Measurements from ENCODE around the gene NARF. TPM values are rescaled to one million over a fixed set of nuclear protein-coding genes. Genes with fewer than 3 reads are reported as not detected.
"Not testable (repeated sequence)": the region's sequence is repeated elsewhere in the genome, so short reads cannot be mapped to it uniquely, and the experiment has no call there.

Gene NARF
- total RNA-seq, 1 donor from 2014 or later: 110 TPM

DNA sequence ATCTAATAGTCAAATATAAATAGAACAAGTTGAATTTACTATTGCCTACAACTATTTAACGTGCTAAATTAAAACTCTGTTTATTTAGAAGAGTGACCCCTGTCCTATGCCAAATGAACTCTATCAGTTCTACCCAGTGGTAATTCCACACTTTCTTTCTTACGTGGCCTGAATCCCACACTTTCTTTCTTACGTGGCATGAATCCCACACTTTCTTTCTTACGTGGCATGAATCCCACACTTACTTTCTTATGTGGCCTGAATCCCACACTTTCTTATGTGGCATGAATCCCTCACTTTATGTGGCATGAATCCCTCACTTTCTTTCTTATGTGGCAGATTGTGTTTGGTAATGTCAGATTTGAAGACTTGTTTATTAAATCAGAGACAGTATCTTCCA, 67.2 kb downstream of the NARF start:
- intact Hi-C loops (cut with micrococcal nuclease): no loop called here

DNA sequence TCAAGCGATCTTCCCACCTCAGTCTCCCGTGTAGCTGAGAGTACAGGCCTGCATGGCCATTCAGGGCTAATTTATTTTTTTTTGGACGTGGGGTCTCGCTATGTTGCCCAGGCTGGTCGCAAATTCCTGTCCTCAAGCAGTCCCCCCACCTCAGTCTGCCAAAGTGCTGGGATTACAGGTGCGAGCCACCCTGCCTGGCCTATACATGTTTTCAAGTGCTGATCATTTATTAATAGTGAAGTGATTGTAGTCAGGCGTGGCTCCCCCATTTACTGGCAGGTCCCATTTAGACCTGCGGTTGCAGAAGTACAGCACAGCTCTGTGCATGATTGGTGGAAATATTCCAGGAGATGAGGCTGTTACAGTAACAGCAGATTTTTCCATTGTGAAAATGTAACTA, 69.4 kb downstream of the NARF start:
- intact Hi-C loops (cut with micrococcal nuclease): no loop called here

GRCh38 chr17:82528484-82529265, 70.1 kb downstream of the NARF start:
- intact Hi-C loops (cut with micrococcal nuclease): no loop called here

DNA sequence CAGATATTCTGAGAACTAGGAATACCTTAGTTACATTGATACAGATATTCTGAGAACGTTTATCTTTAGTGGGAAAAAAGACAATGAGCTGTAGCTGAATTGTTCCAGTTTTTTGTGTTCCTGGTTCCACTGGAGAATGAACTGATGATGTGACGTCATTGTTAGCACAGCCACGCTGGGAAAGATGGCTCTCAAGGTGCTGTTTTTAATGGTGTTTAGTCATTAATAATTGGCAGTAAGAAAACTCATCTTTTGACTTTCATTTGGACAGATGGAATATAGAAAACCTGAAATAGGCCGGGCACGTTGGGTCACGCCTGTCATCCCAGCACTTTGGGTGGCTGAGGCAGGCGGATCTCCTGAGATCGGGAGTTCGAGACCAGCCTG, 71.4 kb downstream of the NARF start:
- intact Hi-C loops (cut with micrococcal nuclease): no loop called here

GRCh38 chr17:82531431-82531881, 72.9 kb downstream of the NARF start:
- intact Hi-C loops (cut with micrococcal nuclease): no loop called here

- intact Hi-C loops (cut with micrococcal nuclease): no loop called here
These were observed 75.9 kb downstream of the NARF start for GRCh38 chr17:82534401-82534812.

DNA sequence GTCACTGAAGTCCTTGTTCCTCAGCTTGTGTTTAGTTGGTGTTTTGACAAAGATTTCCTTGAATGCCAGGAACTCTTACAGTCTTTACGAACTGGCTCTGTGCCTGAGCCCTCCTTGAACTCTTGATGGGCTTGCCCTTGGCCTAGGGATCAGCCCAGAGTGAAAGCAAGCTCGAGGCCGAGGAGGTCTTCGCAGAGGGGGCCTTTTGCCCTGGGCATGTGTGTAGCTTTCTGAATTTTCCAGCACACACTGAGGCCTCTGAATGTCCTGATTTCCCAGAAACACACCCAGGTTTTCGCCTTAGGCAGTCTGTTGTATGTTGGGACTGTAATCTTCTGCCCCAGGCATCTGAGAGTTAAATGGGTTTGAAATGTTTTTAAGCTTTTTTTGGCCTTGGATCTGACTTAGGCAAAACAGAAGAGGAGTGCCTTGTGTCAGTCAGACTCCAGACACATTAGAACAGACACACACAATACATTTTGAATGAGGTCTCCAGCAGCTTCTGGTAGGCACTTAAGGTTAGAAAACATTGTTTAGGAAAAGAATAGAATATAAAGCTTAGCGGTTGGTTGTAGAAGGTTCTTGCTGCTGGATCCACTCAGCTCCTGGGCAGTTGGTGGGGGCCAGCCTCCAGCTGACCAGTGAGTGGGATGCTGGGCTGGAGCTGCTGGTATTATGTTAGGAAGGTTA, 78.1 kb downstream of the NARF start:
- intact Hi-C loops (cut with micrococcal nuclease): no loop called here

GRCh38 chr17:82537228-82537627, 78.7 kb downstream of the NARF start:
- intact Hi-C loops (cut with micrococcal nuclease): not testable (repeated sequence)

- intact Hi-C loops (cut with micrococcal nuclease): not testable (repeated sequence)
These were observed 80.5 kb downstream of the NARF start for GRCh38 chr17:82539076-82539475.

Other genes starting within 250 kb of the NARF start
- 59.0 and 60.1 TPM in 2 replicates for gene CCDC57, start 245.9 kb upstream of the NARF start, total RNA-seq
- gene SLC16A3, start 229.7 kb upstream of the NARF start, total RNA-seq: 109 and 115 TPM in 2 replicates
- 127 and 128 TPM in 2 replicates for gene CSNK1D, start 185.0 kb upstream of the NARF start, total RNA-seq
- 184 and 198 TPM in 2 replicates for gene CD7, start 141.1 kb upstream of the NARF start, total RNA-seq
- 3.4 and 4.0 TPM in 2 replicates for gene SECTM1, start 125.0 kb upstream of the NARF start, total RNA-seq
- 0.09 and 0.14 TPM in 2 replicates for gene TEX19, start 99.5 kb upstream of the NARF start, total RNA-seq
- gene UTS2R, start 87.0 kb upstream of the NARF start, total RNA-seq: 0.16 TPM in 1 of 2 replicates, not detected in the other
- 47.3 and 51.1 TPM in 2 replicates for gene HEXD, start 40.4 kb upstream of the NARF start, total RNA-seq
- 25.5 and 26.6 TPM in 2 replicates for gene OGFOD3, start 40.2 kb upstream of the NARF start, total RNA-seq
- 297 and 304 TPM in 2 replicates for gene CYBC1, start 8.0 kb upstream of the NARF start, total RNA-seq
- gene FOXK2, start 61.0 kb downstream of the NARF start, total RNA-seq: 66.3 and 71.1 TPM in 2 replicates
- 33.1 and 34.0 TPM in 2 replicates for gene WDR45B, start 189.7 kb downstream of the NARF start, total RNA-seq
- gene RAB40B, start 240.0 kb downstream of the NARF start, total RNA-seq: 0.91 and 1.1 TPM in 2 replicates